ENCODE results near the gene ZNF326.
"Not testable (repeated sequence)": the region's sequence is repeated elsewhere in the genome, so short reads cannot be mapped to it uniquely, and the experiment has no call there.

ZNF326 gene

GRCh38 chr1:89973471-89974127 is 21.3 kb upstream of the ZNF326 start:
- FAIRE-seq, result no peak
- DNase-seq (ENCODE audit: insufficient read length), result no peak
- TF ChIP-seq POLR2A (IDR thresholded peaks at IDR 0.05; ENCODE audit: low read depth, low read length), result no peak
- no peak for TF ChIP-seq POLR2AphosphoS5 (IDR thresholded peaks at IDR 0.05; ENCODE audit: low read depth, low read length)
- TF ChIP-seq TAF1 (IDR thresholded peaks at IDR 0.05; ENCODE audit: borderline replicate concordance, low read depth, low read length), result no peak

- TF ChIP-seq POLR2AphosphoS5 (IDR thresholded peaks at IDR 0.05; ENCODE audit: low read depth, low read length), result no peak
- no peak for TF ChIP-seq POLR2A (IDR thresholded peaks at IDR 0.05; ENCODE audit: low read depth, low read length)
- no peak for TF ChIP-seq TAF1 (IDR thresholded peaks at IDR 0.05; ENCODE audit: borderline replicate concordance, low read depth, low read length)
- no peak for DNase-seq (ENCODE audit: insufficient read length)
- no peak for FAIRE-seq
Measured at GRCh38 chr1:89974256-89974655, 20.7 kb upstream of the ZNF326 start.

GRCh38 chr1:89974696-89975470 is 20.0 kb upstream of the ZNF326 start:
- no peak for DNase-seq (ENCODE audit: insufficient read length)
- no peak for TF ChIP-seq POLR2AphosphoS5 (IDR thresholded peaks at IDR 0.05; ENCODE audit: low read depth, low read length)
- TF ChIP-seq POLR2A (IDR thresholded peaks at IDR 0.05; ENCODE audit: low read depth, low read length), result no peak
- no peak for TF ChIP-seq TAF1 (IDR thresholded peaks at IDR 0.05; ENCODE audit: borderline replicate concordance, low read depth, low read length)
- FAIRE-seq, result no peak

GRCh38 chr1:89975540-89976125 is 19.3 kb upstream of the ZNF326 start:
- DNase-seq (ENCODE audit: insufficient read length), result no peak
- no peak for TF ChIP-seq TAF1 (IDR thresholded peaks at IDR 0.05; ENCODE audit: borderline replicate concordance, low read depth, low read length)
- TF ChIP-seq POLR2AphosphoS5 (IDR thresholded peaks at IDR 0.05; ENCODE audit: low read depth, low read length), result no peak
- TF ChIP-seq POLR2A (IDR thresholded peaks at IDR 0.05; ENCODE audit: low read depth, low read length), result no peak

DNA sequence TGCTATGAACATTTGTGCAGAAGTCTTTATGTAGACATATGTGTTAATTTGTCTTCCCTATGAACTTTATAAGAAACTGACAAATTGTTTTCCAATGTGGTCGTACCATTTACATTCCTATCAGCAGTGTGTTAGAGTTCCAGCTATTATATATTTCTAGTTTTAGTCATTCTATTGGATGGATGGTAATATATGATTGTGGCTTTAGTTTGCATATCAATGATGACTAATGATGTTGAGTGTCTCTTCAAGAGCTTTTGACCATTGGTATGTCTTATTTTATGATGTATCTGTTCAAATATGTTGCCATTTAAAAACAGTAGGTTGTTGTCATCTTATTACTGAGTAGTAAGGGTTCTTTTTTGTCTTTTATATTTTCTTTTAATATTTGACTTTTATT is 16.2 kb upstream of the ZNF326 start:
- FAIRE-seq (no peak), DNase-seq (ENCODE audit: insufficient read length) (no peak)
- TF ChIP-seq POLR2A (IDR thresholded peaks at IDR 0.05; ENCODE audit: low read depth, low read length), result no peak
- no peak for TF ChIP-seq TAF1 (IDR thresholded peaks at IDR 0.05; ENCODE audit: borderline replicate concordance, low read depth, low read length)
- no peak for TF ChIP-seq POLR2AphosphoS5 (IDR thresholded peaks at IDR 0.05; ENCODE audit: low read depth, low read length)

More at GRCh38 chr1:89975540-89976125, 19.3 kb upstream of the ZNF326 start:
- no peak for FAIRE-seq

- TF ChIP-seq POLR2A (IDR thresholded peaks at IDR 0.05; ENCODE audit: low read depth, low read length) (no peak), TAF1 (IDR thresholded peaks at IDR 0.05; ENCODE audit: borderline replicate concordance, low read depth, low read length) (no peak), POLR2AphosphoS5 (IDR thresholded peaks at IDR 0.05; ENCODE audit: low read depth, low read length) (no peak)
- no peak for DNase-seq (ENCODE audit: insufficient read length)
- no peak for FAIRE-seq
Measured at GRCh38 chr1:89980605-89981004, 14.3 kb upstream of the ZNF326 start.

DNA sequence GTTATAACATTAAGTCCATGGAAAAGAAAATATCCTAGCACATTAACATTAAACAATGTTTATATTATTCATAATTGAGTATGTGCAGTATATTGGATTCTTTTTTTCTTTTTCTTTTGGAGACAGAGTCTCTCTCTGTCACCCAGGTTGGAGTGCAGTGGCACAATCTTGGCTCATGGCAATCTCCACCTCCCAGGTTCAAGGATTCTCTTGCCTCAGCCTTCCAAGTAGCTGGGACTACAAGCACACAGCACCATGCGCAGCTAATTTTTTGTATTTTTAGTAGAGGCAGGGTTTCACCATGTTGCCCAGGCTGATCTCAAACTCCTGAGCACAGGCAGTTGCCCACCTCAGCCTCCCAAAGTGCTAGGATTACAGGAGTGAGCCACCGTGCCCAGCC is 12.1 kb upstream of the ZNF326 start:
- not testable (repeated sequence) for DNase-seq (ENCODE audit: insufficient read length); FAIRE-seq

DNA sequence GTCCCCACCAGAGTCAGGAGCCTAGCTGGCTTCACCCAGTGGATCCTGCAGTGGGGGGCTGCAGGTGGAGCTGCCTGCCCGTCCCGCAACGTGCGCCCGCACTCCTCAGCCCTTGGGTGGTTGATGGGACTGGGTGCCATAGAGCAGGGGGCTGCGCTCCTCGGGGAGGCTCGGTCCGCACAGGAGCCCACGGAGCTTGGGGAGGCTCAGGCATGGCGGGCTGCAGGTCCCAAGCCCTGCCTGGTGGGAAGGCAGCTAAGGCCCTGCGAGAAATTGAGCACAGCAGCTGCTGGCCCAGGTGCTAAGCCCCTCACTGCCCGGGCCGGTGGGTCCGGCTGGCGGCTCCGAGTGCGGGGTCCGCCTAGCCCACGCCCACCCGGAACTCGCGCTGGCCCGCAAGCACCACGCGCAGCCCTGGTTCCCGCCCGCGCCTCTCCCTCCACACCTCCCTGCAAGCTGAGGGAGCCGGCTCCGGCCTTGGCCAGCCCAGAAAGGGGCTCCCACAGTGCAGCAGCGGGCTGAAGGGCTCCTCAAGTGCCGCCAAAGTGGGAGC is 10.3 kb upstream of the ZNF326 start:
- not testable (repeated sequence) for FAIRE-seq; DNase-seq (ENCODE audit: insufficient read length)

DNA sequence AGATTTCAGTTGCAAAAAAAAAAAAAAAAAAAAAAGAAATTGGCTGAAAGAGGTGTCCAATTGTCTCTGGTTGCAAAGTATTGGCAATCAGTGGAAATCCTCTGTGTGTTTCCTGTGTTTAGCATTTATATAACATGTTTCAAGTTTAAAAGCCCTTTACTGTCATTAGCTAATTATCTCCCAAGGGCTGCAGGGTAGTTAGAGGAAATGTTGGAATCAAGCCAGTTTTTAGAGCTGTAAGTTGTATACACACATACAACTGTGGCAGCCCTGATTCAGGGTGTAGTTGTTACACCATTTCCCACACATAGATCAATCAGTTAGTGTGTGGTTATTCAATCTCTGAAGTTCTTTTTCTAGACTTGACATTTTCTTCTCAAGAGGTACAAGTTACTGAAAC is 8.9 kb upstream of the ZNF326 start:
- TF ChIP-seq TAF1 (IDR thresholded peaks at IDR 0.05; ENCODE audit: borderline replicate concordance, low read depth, low read length) (no peak), POLR2AphosphoS5 (IDR thresholded peaks at IDR 0.05; ENCODE audit: low read depth, low read length) (no peak), POLR2A (IDR thresholded peaks at IDR 0.05; ENCODE audit: low read depth, low read length) (no peak)
- FAIRE-seq (no peak), DNase-seq (ENCODE audit: insufficient read length) (no peak)

DNA sequence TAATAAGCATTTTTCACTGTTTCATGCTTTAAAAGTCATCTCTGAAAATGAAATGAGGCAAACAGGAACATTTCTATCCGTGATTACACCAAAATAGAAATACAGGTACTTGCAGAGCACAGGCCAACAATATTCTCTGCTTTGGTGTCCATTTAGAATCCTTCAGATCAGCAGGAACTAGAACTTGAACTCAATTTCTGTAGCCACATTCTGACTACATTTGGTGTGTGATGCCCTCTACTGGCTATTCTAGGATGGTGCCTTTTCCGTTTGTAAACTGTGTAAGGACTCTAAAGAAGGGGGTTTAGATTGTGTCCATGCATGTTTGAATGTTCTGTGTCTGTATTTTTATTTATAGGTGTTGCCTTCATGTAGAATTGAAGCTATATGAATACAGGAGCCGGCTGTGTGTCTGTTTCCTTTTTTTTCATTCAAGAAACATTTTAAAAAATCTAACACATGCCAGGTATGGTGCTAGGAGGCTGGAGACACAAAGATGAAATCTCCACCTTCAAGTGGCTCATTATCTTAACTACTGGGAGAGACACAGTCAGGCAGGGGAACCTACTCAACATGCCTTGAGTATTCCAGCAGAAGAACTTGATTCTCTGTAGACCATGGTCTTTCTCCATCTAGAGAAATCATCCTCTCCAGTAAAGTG is 7.6 kb upstream of the ZNF326 start:
- peak; percentile 87 for FAIRE-seq
- peak; percentile 26 for DNase-seq (ENCODE audit: insufficient read length)
- no peak for TF ChIP-seq TAF1 (IDR thresholded peaks at IDR 0.05; ENCODE audit: borderline replicate concordance, low read depth, low read length)
- no peak for TF ChIP-seq POLR2A (IDR thresholded peaks at IDR 0.05; ENCODE audit: low read depth, low read length)
- no peak for TF ChIP-seq POLR2AphosphoS5 (IDR thresholded peaks at IDR 0.05; ENCODE audit: low read depth, low read length)

DNA sequence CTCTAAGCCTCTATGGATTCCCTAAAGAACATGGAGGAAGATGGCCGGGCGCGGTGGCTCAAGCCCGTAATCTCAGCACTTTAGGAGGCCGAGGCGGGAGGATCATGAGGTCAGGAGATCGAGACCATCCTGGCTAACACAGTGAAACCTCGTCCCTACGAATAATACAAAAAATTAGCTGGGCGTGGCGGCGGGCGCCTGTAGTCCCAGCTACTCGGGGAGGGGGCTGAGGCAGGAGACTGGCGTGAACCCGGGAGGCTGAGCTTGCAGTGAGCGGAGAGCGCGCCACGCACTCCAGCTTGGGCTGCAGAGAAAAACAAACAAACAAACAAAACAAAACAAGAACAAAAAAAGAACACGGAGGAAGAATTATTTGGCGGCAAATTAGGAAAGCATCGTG is 5.8 kb upstream of the ZNF326 start:
- TF ChIP-seq POLR2AphosphoS5 (IDR thresholded peaks at IDR 0.05; ENCODE audit: low read depth, low read length) (no peak), POLR2A (IDR thresholded peaks at IDR 0.05; ENCODE audit: low read depth, low read length) (no peak), TAF1 (IDR thresholded peaks at IDR 0.05; ENCODE audit: borderline replicate concordance, low read depth, low read length) (no peak)
- DNase-seq (ENCODE audit: insufficient read length), result no peak
- no peak for FAIRE-seq
